ENCODE measurements around the gene TACR1.

DNA sequence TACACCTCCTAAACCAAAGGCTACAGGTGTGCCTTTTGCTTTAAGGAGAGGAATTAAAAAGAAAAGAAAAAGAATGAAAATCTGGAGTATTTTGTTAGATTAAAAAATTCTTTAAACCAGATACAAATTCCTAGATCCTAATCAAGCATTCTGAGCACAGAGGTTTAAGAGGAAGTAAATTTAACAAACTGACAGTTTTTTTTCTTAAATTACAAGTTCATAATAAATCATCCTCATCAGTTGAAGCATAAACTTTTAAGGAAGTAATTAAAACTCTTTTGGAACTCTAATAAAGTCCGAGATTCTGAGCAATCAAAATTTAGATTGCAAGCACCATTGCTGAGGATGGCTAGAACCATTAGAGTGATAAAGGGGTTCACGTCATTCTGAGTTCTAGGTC is 165.8 kb downstream of the TACR1 start:
- TF ChIP-seq CTBP1 (IDR thresholded peaks at IDR 0.05; ENCODE audit: borderline replicate concordance), result no peak
- no peak for TF ChIP-seq BHLHE40 (IDR thresholded peaks at IDR 0.05; ENCODE audit: borderline replicate concordance)
- no peak for TF ChIP-seq SUZ12 (IDR thresholded peaks at IDR 0.05)
- no peak for TF ChIP-seq FOXM1 (IDR thresholded peaks at IDR 0.05; ENCODE audit: borderline replicate concordance)
- no peak for TF ChIP-seq SP1 (IDR thresholded peaks at IDR 0.05)
- TF ChIP-seq L3MBTL2 (conservative IDR thresholded peaks at IDR 0.05), result no peak
- TF ChIP-seq FOXA1 (IDR thresholded peaks at IDR 0.05), result no peak
- no peak for TF ChIP-seq ZNF384 (IDR thresholded peaks at IDR 0.05)
- no peak for TF ChIP-seq ARNT (IDR thresholded peaks at IDR 0.05)
